HL-60/S4 treated with phorbol 12-myristate 13-acetate at 8.2 ng/mL for 4 days and 3 days (cell line): ENCODE measurements around the gene TRABD2B.

ENCODE experiments used
- in situ Hi-C: fragments of 300-500 bp; cut with MboI; formaldehyde crosslinking; loops from 2 replicates; pipeline ENCODE4 v1.15.0; 2022; ENCODE audit warnings: low sequenced_read_pairs

Gene TRABD2B

DNA sequence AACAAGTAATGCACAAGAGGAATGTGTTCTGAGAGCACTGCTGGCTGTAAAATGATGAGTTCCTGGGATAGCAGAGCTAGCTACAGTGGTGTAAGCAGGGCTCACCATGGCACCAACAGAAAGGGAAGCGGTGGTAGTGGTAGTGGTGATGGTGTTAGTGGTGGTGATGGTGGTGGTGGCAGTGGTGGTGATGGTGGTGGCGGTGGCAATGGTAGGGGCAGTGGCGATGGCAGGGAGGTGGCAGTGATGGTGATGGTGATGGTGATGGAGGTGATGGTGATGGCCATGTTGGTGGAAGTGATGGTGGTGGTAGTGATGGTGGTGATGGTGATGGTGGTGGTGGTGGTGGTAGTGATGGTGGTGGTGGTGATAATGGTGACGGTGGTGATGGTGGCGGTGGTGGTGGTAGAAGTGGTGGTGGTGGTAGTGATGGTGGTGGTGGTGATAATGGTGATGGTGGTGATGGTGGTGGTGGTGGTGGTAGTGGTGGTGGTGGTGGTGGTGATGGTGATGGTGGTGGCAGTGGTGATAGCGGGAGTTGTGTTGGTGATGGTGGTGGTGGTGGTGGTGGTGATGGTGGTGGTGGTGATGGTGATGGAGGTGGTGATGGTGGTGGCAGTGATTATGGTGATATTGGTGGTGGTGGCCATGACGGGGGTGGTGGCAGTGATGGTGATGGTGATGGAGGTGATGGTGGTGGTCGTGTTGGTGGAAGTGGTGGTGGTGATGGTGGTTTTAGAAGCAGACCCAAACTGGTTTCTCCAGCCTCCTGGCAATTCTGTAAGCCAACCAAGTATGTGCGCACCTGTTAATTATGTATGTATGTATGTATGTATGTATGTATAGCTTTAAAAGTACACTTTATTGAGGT, 254.1 kb downstream of the TRABD2B start:
- in situ Hi-C loops = no loop called here

- in situ Hi-C loops = no loop called here
Measured at GRCh38 chr1:47738560-47739182, 258.5 kb downstream of the TRABD2B start.

DNA sequence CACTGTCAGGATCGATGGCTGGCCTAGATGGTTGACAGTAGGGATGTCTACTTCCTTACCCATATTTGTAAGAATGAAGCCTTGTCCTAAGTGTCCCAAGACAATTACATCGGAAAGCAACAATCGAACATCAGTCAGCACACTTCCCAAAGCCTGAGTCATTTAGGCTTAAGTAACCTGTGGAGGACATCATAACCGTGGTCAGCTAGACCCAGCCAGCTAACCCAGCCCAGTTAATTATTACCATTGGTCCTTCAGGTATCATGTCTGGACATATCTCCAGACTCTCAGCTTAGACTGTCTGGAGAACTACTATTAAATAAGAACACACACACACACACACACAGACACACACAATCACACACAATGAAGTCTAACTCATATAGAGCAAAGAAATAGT, 264.7 kb downstream of the TRABD2B start:
- in situ Hi-C loops = no loop called here

DNA sequence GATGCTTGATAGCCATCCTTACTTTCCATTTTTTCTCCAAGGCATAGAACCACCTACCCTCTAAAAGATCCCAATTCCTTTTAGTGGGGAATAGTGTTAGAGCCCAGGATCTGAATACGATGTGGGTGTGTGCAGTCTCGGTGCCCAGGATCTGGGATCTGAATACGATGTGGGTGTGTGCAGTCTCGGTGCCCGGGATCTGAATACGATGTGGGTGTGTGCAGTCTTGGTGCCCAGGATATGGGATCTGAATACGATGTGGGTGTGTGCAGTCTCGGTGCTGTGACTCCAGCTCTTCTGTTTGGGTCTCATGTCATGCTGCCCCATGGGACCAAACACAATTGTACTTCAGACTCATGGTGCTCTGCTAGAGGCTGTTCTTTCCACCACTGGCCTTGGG, 265.5 kb downstream of the TRABD2B start:
- in situ Hi-C loops = no loop called here

- in situ Hi-C loops = no loop called here
Measured at GRCh38 chr1:47729685-47730084, 267.5 kb downstream of the TRABD2B start.

DNA sequence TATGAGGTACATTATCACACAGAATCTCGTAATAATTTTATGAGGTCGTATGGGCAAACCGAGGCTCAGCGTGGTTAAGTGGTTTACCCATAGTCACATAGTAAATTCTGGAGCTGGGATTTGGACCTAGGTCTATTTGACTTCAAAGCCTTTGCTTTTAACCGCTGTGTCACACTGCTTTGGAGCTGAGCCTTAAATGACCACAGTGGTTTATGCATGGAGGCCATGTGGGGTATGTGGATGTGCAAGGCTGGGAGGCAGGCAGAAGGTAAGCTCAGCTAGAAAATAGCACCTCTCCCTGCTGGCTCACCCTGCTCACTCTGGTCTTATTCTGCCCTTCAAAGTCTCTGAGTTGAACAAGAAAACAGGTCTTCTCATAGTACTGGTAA, 269.5 kb downstream of the TRABD2B start:
- in situ Hi-C loops = no loop called here

GRCh38 chr1:47727051-47727696, 270.0 kb downstream of the TRABD2B start:
- in situ Hi-C loops = no loop called here

- in situ Hi-C loops = no loop called here
Measured at GRCh38 chr1:47725992-47726855, 271.0 kb downstream of the TRABD2B start.

- in situ Hi-C loops = no loop called here
Measured at GRCh38 chr1:47725511-47725991, 271.6 kb downstream of the TRABD2B start.

DNA sequence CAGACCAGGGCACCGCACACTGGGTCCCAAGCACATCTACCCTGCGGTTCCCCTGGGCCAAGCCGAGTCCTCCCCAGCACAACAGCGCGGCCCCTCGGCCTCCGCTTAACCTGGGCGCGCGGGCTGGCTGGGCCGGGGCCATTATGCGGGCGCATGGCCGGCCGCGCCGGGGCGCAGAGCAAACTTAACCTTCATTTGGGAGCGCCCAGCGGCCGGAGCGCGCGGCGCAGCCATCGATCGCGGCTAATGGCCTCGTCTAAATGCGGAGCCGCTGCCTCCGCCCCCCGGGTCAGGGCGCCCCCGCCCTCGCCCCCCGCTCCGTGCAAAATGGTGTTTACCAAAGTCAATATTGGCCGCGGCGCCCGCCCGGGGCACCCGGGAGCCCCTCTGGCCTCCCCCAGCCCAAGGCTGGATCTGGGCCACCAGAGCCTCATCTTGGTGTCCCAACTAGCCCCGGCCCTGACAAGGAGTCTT, 272.1 kb downstream of the TRABD2B start:
- in situ Hi-C loops = loop anchor here (25.0 kb wide), 1 partner anchor 338 kb away; no protein-coding TSS in a partner anchor

- in situ Hi-C loops = loop anchor here (25.0 kb wide), 1 partner anchor 337 kb away; no protein-coding TSS in a partner anchor
Measured at GRCh38 chr1:47724432-47724999, 272.7 kb downstream of the TRABD2B start.

DNA sequence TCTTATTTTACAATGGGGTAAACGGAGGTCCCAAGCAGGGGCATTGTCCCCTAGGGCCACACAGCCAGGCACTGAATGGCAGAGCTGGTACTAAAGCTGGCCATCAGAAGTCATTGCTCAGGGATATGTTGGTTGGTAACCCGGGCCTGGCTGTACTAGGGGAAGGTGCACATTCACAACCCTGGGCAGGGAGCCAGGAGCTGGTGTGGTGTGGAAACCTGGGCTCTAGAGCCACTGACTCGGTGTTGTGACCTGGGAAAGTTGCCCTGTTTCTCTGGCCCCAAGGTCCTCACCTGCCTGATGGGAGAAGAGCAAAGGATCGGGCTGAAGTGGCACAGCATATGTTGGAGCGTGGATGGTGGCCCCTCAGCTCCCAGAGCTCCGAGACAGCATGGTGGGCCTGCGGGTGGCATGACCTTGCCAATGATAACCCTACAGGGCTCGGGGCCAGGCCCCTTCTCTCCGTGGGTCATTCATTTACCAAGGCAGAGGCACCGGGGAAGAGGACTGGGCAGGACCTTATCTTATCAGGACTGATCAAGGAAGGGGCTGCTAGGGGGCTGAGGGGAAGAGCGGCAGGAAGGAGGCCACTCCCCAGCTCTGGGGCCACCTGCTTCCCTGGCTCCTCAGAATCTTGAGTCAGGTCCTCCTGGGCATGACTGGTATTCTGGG, 274.1 kb downstream of the TRABD2B start:
- in situ Hi-C loops = loop anchor here (25.0 kb wide), 1 partner anchor 336 kb away; no protein-coding TSS in a partner anchor

DNA sequence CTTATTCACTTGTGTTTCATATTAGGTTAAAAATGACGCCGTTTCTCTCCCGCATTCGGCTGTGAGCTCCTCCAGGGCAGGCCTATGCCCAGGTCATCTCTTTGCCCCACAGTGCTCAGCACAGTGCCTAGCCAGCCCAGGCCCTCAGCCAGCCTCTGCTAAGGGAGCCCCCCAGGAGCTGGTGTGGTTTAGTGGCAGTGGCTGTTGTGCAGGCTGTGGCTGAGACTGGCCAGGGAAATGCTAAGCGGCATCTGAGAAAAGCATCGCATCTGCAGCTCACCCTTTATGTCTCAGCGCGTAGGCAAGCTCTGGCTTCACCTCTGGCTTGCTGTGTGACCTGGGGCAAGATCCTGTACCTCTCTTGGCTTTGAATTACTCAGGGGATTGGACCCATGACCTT, 275.1 kb downstream of the TRABD2B start:
- in situ Hi-C loops = loop anchor here (25.0 kb wide), 1 partner anchor 335 kb away; no protein-coding TSS in a partner anchor

- in situ Hi-C loops = loop anchor here (25.0 kb wide), 1 partner anchor 333 kb away; no protein-coding TSS in a partner anchor
Measured at GRCh38 chr1:47720111-47720510, 277.1 kb downstream of the TRABD2B start.

DNA sequence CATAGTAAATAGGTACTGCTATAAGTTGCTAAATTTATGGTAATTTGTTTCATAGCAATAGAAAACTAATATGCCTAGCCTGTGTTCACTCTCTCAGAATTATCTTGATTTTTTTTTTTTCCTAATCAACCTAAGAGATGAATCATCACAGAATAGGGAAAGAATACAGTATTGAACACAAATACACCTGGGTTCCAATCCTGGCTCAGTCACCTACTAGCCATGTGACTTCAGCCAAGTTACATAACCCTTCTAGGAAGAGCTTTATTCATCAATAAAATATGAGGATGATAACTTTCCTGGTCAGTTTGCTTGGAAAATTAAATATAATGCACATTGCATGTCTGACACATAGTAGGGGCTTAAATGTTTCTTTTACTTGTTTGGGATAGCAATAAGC, 279.8 kb downstream of the TRABD2B start:
- in situ Hi-C loops = loop anchor here (25.0 kb wide), 1 partner anchor 330 kb away; no protein-coding TSS in a partner anchor

GRCh38 chr1:47713975-47714767, 283.0 kb downstream of the TRABD2B start:
- in situ Hi-C loops = loop anchor here (25.0 kb wide), 1 partner anchor 327 kb away; no protein-coding TSS in a partner anchor

DNA sequence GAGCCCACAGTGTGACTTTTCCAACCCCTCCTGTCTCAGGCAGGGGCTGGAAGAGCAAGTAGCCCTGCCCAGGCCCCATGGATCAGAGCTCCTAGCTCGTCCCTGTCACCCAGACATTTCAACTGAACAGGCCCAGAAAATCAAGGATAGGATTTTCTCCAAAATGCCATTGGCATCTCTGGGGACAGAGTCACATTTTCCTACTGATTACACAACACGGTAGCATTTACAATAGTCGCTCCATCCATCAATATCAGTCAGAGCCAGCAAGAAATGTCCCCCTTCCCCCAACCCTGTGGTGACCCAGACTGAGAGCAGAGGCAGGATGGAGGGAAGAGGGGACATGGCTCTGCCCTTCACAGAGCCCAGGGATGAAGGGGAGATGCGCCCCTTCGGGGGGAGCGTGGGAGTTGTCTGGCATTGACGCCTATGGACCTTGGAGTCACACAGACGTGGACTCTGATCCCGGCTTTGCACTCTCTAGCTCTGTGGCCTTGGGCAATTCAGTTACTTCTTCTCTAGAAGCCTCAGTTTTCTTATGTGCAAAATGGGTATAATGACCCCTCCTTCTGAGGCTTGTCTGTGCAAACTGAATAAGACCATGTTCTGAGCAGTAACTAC, 283.7 kb downstream of the TRABD2B start:
- in situ Hi-C loops = loop anchor here (25.0 kb wide), 1 partner anchor 326 kb away; no protein-coding TSS in a partner anchor
